Measurements from ENCODE around the gene ZNF638. TPM values are rescaled to one million over a fixed set of nuclear protein-coding genes. Genes with fewer than 3 reads are reported as not detected.

ZNF638 gene
- total and polyA plus RNA-seq, 3 donors from 2014 or later, result 65.0 to 226 (median 207) TPM

- Histone ChIP-seq H3K9me3 (no peaks in the 10 kb centered on the region), H3K4me3 (no peak overlapping the region), H3K27me3 (no peaks in the 10 kb centered on the region), H3K27ac (no peak overlapping the region), H3K4me1 (peaks cover 14% of the 10 kb centered on the region), H3K36me3 (ENCODE audit: low read depth, missing control alignments) (no peaks in the 10 kb centered on the region)
- TF ChIP-seq, protein P1, sequence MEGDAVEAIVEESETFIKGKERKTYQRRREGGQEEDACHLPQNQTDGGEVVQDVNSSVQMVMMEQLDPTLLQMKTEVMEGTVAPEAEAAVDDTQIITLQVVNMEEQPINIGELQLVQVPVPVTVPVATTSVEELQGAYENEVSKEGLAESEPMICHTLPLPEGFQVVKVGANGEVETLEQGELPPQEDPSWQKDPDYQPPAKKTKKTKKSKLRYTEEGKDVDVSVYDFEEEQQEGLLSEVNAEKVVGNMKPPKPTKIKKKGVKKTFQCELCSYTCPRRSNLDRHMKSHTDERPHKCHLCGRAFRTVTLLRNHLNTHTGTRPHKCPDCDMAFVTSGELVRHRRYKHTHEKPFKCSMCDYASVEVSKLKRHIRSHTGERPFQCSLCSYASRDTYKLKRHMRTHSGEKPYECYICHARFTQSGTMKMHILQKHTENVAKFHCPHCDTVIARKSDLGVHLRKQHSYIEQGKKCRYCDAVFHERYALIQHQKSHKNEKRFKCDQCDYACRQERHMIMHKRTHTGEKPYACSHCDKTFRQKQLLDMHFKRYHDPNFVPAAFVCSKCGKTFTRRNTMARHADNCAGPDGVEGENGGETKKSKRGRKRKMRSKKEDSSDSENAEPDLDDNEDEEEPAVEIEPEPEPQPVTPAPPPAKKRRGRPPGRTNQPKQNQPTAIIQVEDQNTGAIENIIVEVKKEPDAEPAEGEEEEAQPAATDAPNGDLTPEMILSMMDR (IDR thresholded peaks at IDR 0.05), result no peak
- no peak for TF ChIP-seq POLR2A (IDR thresholded peaks at IDR 0.05)
- DNase-seq, result no peak
- intact Hi-C loops (cut with DNase I; ENCODE audit: low total_unique reads), result no loop called here
- 61 to 65% methylated on average over 6 of the region's 6 CpGs for WGBS, 2 donors
Measured at GRCh38 chr2:71455741-71456569, 124.4 kb downstream of the ZNF638 start.

DNA sequence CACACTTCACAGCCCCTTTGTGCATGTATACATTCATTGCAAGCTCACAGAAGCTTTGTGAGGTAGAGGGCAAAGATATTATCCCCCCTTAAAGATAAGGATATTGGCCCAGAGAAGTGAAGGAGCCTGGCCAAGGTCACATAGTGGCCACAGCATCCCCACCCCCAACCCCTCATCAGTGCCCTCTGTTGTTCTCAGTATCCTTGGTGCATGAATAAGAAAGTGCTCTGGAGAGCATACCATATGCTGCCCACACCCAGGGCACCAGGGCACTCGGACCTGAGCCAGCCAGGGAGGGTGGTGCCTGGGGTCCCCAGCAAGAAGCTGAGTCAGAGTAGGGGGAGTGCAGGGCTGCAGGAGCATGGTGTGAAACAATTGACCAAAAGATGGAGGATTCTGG, 125.0 kb downstream of the ZNF638 start:
- Histone ChIP-seq H3K36me3 (ENCODE audit: low read depth, missing control alignments) (no peaks in the 10 kb centered on the region), H3K27ac (no peak overlapping the region), H3K9me3 (no peaks in the 10 kb centered on the region), H3K4me3 (no peak overlapping the region), H3K4me1 (peaks cover 14% of the 10 kb centered on the region), H3K27me3 (no peaks in the 10 kb centered on the region)
- TF ChIP-seq, protein P1 (IDR thresholded peaks at IDR 0.05), result no peak
- no peak for TF ChIP-seq POLR2A (IDR thresholded peaks at IDR 0.05)
- intact Hi-C loops (cut with DNase I; ENCODE audit: low total_unique reads), result no loop called here
- DNase-seq, result no peak
- WGBS, 2 donors, result 67 to 78% methylated on average over 1 of the region's 1 CpG

DNA sequence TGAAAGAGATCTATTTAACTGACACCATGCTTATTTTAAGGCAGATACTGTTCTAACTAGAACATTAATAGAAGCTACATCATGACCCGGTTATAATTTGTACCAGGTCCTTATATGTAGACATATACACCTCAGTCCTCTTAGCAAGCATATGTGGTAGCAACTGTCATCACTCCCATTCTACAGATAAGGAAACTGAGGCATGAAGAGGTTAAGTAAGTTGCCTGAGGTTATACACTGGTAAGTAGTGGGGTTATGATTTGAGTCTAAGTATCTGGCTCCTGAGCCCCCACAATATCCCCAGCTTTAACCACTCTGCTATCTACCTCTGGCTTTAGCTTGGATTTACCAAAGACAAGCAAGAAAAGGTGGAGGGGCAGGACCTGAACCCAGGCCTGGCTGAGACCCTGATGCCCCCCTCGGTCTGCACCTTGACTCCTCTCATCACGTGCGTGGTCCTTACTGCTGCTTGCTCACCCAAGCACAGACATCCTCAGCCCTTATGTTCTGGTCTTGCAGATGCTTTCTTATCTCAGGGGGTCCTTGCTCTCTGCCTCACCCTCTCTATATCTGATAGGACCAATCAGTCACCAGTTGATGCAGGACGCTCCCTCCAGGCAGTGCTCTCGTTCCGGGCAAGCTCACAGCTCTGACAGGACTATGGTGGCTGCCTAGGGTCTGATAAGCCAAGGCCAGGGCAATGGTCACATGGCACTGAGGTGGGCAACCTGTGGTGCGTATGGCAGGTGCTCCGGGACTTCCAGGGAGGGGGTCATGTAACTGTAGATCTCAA, 125.7 kb downstream of the ZNF638 start:
- TF ChIP-seq POLR2A (IDR thresholded peaks at IDR 0.05), result no peak
- TF ChIP-seq, protein P1 (IDR thresholded peaks at IDR 0.05), result no peak
- DNase-seq, result no peak
- H3K9me3 ChIP-seq, result no peaks in the 10 kb centered on the region
- H3K4me3 ChIP-seq, result no peak overlapping the region
- intact Hi-C loops (cut with DNase I; ENCODE audit: low total_unique reads), result no loop called here
- no peak overlapping the region for H3K27ac ChIP-seq
- no peaks in the 10 kb centered on the region for H3K27me3 ChIP-seq
- H3K4me1 ChIP-seq, result peaks cover 14% of the 10 kb centered on the region
- H3K36me3 ChIP-seq (ENCODE audit: low read depth, missing control alignments), result no peaks in the 10 kb centered on the region
- 87 to 94% methylated on average over 9 of the region's 9 CpGs for WGBS, 2 donors

- intact Hi-C loops (cut with DNase I; ENCODE audit: low total_unique reads), result no loop called here
- TF ChIP-seq, protein P1 (IDR thresholded peaks at IDR 0.05), result no peak
- TF ChIP-seq POLR2A (IDR thresholded peaks at IDR 0.05), result no peak
- Histone ChIP-seq H3K27ac (no peak overlapping the region), H3K27me3 (no peaks in the 10 kb centered on the region), H3K4me3 (no peak overlapping the region), H3K4me1 (peaks cover 14% of the 10 kb centered on the region), H3K36me3 (ENCODE audit: low read depth, missing control alignments) (no peaks in the 10 kb centered on the region), H3K9me3 (no peaks in the 10 kb centered on the region)
- WGBS, 2 donors, result 80 to 89% methylated on average over 4 of the region's 4 CpGs
- no peak for DNase-seq
Measured at GRCh38 chr2:71457923-71458322, 126.3 kb downstream of the ZNF638 start.
